Measurements from ENCODE around the gene DGKH.

The DGKH gene

DNA sequence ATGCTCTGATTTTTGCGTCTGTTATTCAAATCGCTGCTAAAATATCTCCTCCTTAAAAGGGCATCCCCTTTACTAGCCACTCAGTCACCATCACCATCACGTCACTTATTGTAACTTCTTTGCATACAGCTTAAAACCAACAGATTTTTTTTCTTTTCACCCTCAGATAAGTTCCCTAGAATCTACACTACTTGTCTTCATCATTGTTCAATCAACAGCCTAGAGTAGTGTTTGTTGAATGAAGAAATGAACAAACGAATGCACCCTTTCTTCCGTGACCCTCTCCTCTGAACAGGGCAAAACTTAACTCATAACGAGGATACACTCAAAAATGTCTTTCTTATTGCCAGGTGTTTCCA is 222.4 kb downstream of the DGKH start:
- FAIRE-seq: peak; percentile 48
- TF ChIP-seq, protein P1, sequence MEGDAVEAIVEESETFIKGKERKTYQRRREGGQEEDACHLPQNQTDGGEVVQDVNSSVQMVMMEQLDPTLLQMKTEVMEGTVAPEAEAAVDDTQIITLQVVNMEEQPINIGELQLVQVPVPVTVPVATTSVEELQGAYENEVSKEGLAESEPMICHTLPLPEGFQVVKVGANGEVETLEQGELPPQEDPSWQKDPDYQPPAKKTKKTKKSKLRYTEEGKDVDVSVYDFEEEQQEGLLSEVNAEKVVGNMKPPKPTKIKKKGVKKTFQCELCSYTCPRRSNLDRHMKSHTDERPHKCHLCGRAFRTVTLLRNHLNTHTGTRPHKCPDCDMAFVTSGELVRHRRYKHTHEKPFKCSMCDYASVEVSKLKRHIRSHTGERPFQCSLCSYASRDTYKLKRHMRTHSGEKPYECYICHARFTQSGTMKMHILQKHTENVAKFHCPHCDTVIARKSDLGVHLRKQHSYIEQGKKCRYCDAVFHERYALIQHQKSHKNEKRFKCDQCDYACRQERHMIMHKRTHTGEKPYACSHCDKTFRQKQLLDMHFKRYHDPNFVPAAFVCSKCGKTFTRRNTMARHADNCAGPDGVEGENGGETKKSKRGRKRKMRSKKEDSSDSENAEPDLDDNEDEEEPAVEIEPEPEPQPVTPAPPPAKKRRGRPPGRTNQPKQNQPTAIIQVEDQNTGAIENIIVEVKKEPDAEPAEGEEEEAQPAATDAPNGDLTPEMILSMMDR (IDR thresholded peaks at IDR 0.05; ENCODE audit: insufficient read depth, missing control alignments): no peak
- DNase-seq (ENCODE audit: insufficient read length, low spot score): no peak

DNA sequence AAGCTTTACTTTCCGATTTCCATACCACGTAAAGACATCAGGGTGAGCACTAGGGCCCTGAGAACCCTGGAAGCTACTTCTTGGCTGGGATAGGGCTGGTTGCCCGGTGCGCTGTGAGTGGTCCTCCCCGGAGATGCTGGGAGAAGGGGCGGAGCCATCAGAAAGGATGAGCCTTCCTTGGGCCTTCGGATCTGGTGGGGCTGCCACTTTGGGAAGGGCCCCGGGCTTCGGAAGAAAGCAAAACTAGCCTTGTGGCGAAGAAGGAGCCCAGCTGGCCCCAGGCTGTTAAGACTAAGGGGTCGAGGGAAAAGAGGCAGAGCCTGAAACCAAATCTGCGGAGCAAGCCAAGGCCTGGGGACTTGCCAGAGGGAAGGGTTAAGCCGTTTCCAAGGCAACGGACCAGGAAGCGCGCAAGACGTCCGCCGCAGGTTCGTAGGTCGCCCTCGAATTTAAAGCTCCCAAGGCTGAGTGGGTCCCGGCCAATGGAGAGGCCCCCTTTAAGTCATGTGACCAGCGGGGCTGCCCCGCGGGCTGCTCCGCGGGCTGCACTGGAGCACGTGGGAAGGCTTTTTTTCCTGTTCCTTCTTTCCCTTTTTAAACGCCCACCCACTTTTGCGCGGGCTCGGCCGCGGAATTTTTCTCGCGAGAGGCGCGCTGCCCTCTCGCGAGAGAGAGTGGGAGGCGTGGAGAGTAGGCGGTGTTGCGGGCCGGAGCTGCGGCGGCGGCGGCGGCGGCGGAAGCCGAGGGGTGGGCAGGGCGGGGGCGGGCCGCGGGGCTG is 223.1 kb downstream of the DGKH start:
- FAIRE-seq: no peak
- peak; percentile 48 for DNase-seq (ENCODE audit: insufficient read length, low spot score)
- TF ChIP-seq, protein P1 (IDR thresholded peaks at IDR 0.05; ENCODE audit: insufficient read depth, missing control alignments): no peak

- TF ChIP-seq, protein P1 (IDR thresholded peaks at IDR 0.05; ENCODE audit: insufficient read depth, missing control alignments): no peak
- no peak for FAIRE-seq
- peak; percentile 15 for DNase-seq (ENCODE audit: insufficient read length, low spot score)
Observed at GRCh38 chr13:42272115-42272803, 223.8 kb downstream of the DGKH start, which contains the start of gene AKAP11. TSS of gene AKAP11 (plus strand) at chr13:42272152. CDS start at chr13:42286349, 14,197 bp downstream.

DNA sequence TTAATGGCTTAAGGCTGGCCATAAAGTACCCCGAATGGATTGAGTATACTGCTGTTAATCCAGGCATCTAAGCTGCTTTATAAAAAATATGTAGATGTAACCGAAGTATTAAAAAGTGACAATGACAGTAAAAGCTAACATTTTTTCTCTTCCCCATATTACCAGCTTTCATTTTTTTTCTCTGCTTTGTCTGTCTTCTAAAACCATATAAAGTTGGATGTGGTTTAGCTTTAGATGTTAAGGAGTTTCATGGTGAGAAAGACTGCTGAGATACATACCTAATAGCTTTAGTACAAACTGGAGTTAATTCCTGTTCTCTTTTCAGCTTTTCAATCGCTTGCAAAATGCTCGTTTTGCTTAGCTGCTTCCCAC is 224.3 kb downstream of the DGKH start:
- DNase-seq (ENCODE audit: insufficient read length, low spot score): no peak
- FAIRE-seq: no peak
- TF ChIP-seq, protein P1 (IDR thresholded peaks at IDR 0.05; ENCODE audit: insufficient read depth, missing control alignments): no peak

GRCh38 chr13:42274386-42275097 is 226.1 kb downstream of the DGKH start:
- FAIRE-seq (no peak), DNase-seq (ENCODE audit: insufficient read length, low spot score) (no peak)
- TF ChIP-seq, protein P1 (IDR thresholded peaks at IDR 0.05; ENCODE audit: insufficient read depth, missing control alignments): no peak

GRCh38 chr13:42275098-42275471 is 226.6 kb downstream of the DGKH start:
- DNase-seq (ENCODE audit: insufficient read length, low spot score) (no peak), FAIRE-seq (no peak)

More at GRCh38 chr13:42275098-42275471, 226.6 kb downstream of the DGKH start:
- TF ChIP-seq, protein P1 (IDR thresholded peaks at IDR 0.05; ENCODE audit: insufficient read depth, missing control alignments): no peak

Measured in D721Med (cell line).